Keratinocyte (primary cell): Measurements from ENCODE around the gene GFAP. TPM values are rescaled to one million over a fixed set of nuclear protein-coding genes. Genes with fewer than 3 reads are reported as not detected.

Experiments used
- DNase-seq: peaks from one replicate; pipeline ENCODE4 v3.0.0-alpha.2; 2011; ENCODE audit warnings: low read depth, missing footprints, low spot score
- FAIRE-seq: peaks from 2 replicates; lab custom pipeline; 2011; peaks lifted over from hg19 to GRCh38; lab: Jason Lieb, UNC
- H2AFZ ChIP-seq: 2 replicates; pipeline ENCODE4 v1.6.0; 2012; ENCODE audit warnings: low read length, control low read depth, inconsistent platforms; ENCODE audit not compliant: control insufficient read depth
- H3K27ac ChIP-seq: 2 replicates; pipeline ENCODE4 v1.5.1; 2011; ENCODE audit warnings: low read length; ENCODE audit not compliant: control insufficient read depth, insufficient read depth
- H3K27me3 ChIP-seq: 3 replicates; pipeline ENCODE4 v1.6.0; 2011; ENCODE audit warnings: low read length; ENCODE audit not compliant: control insufficient read depth, insufficient read depth; ENCODE audit errors: extremely low read depth
- H3K36me3 ChIP-seq, 2 experiments: 2 replicates in 1 of 2; 3 replicates in 1 of 2; pipeline ENCODE4 v1.5.1; 2011; ENCODE audit warnings: low read length in 2 of 2, mild to moderate bottlenecking in 1 of 2; ENCODE audit not compliant: control insufficient read depth in 2 of 2, insufficient read depth in 2 of 2; ENCODE audit errors: extremely low read depth in 1 of 2
- H3K4me1 ChIP-seq: 3 replicates; pipeline ENCODE4 v1.5.1; 2011; ENCODE audit warnings: low read length; ENCODE audit not compliant: control insufficient read depth, insufficient read depth; ENCODE audit errors: extremely low read depth
- H3K4me2 ChIP-seq: 3 replicates; pipeline ENCODE4 v1.6.0; 2011; ENCODE audit warnings: low read depth, low read length; ENCODE audit not compliant: control insufficient read depth, insufficient read depth; ENCODE audit errors: extremely low read depth
- H3K4me3 ChIP-seq, 3 experiments: fragments of 200-600 bp in 1 of 3; sonication (generic) in 1 of 3; 2 replicates in 2 of 3; 3 replicates in 1 of 3; pipeline ENCODE4 v1.5.1; 2011 to 2016; ENCODE audit warnings: low read length in 3 of 3, mild to moderate bottlenecking in 3 of 3, control low read depth in 2 of 3, inconsistent platforms in 1 of 3, low read depth in 1 of 3, mixed read lengths in 1 of 3, mixed run types in 1 of 3, moderate library complexity in 1 of 3; ENCODE audit not compliant: control insufficient read depth in 2 of 3, insufficient read depth in 2 of 3; ENCODE audit errors: extremely low read depth in 1 of 3
- H3K79me2 ChIP-seq: 2 replicates; pipeline ENCODE4 v1.6.0; 2012; ENCODE audit warnings: low read length; ENCODE audit not compliant: control insufficient read depth, insufficient read depth
- H3K9ac ChIP-seq: 3 replicates; pipeline ENCODE4 v1.6.0; 2011; ENCODE audit warnings: low read length; ENCODE audit not compliant: control insufficient read depth, insufficient read depth; ENCODE audit errors: extremely low read depth
- H3K9me1 ChIP-seq: 3 replicates; pipeline ENCODE4 v1.6.0; 2011; ENCODE audit warnings: low read length; ENCODE audit not compliant: control insufficient read depth, insufficient read depth; ENCODE audit errors: extremely low read depth
- H3K9me3 ChIP-seq: 2 replicates; pipeline ENCODE4 v1.5.1; 2012; ENCODE audit warnings: low read depth, low read length; ENCODE audit not compliant: control insufficient read depth
- H4K20me1 ChIP-seq: 3 replicates; pipeline ENCODE4 v1.6.0; 2011; ENCODE audit warnings: low read length; ENCODE audit not compliant: control insufficient read depth, insufficient read depth; ENCODE audit errors: extremely low read depth
- CTCF ChIP-seq, 3 experiments: IDR thresholded peaks in 1 of 3; conservative IDR thresholded peaks in 1 of 3; optimal IDR thresholded peaks in 1 of 3; 2 replicates in 2 of 3; 3 replicates in 1 of 3; pipeline versions ENCODE3 to v1.5.1; 2011; ENCODE audit warnings: low read length in 3 of 3, mild to moderate bottlenecking in 3 of 3, moderate library complexity in 2 of 3, control low read depth in 1 of 3, inconsistent platforms in 1 of 3; ENCODE audit not compliant: insufficient read depth in 2 of 3; ENCODE audit errors: extremely low read depth in 1 of 3
- EZH2 ChIP-seq: IDR thresholded peaks from one replicate; pipeline ENCODE4 v1.6.1; 2012; ENCODE audit warnings: inconsistent platforms, mild to moderate bottlenecking, low read length, moderate library complexity
- dilution Hi-C: fragments of 300-500 bp; cut with MboI; formaldehyde crosslinking; loops from one replicate; pipeline ENCODE4 v1.7.0; 2020; ENCODE audit warnings: low sequenced_read_pairs; ENCODE audit not compliant: extremely low pct_ligation_motif_present
- polyA plus RNA-seq, 5 experiments: library from polyadenylated mRNA; depleted of rRNA in 3 of 5; stranded (reverse) in 3 of 5; stranded (forward) in 1 of 5; unstranded in 1 of 5; fragments of >200 nt; gene quantifications; 1 replicate in 1 of 5; 2 replicates in 3 of 5; 3 replicates in 1 of 5; pipeline versions ENCODE4 v1.2.1 to v1.2.3, GENCODE V29; 2011 to 2012; ENCODE audit warnings: missing spikeins in 2 of 5, low read depth in 1 of 5, low replicate concordance in 1 of 5

GFAP gene
- polyA plus RNA-seq, 1 donor (not counting 4 experiments of a cell fraction or from before 2014, with no cell fraction given): 0.14 TPM

GRCh38 chr17:44956998-44957981 lies 42.0 kb upstream of the GFAP start:
- H3K4me3 ChIP-seq: no peak overlapping the region
- no peak for DNase-seq
- H3K36me3 ChIP-seq: no peaks in the 10 kb centered on the region
- H3K9ac ChIP-seq: no peak overlapping the region
- no peaks in the 10 kb centered on the region for H4K20me1 ChIP-seq
- H3K4me1 ChIP-seq: no peaks in the 10 kb centered on the region
- TF ChIP-seq CTCF (optimal IDR thresholded peaks at IDR 0.05 in 1 of 3, IDR thresholded peaks at IDR 0.05 in 1 of 3, conservative IDR thresholded peaks at IDR 0.05 in 1 of 3; ENCODE audit: extremely low read depth in 1 of 3, insufficient read depth in 2 of 3, low read length in 3 of 3) (no peak), EZH2 (no peak)
- FAIRE-seq: no peak
- H2AFZ ChIP-seq: no peak overlapping the region
- no peaks in the 10 kb centered on the region for H3K9me3 ChIP-seq
- H3K27me3 ChIP-seq: peaks cover 7% of the 10 kb centered on the region
- H3K79me2 ChIP-seq: no peaks in the 10 kb centered on the region
- H3K4me2 ChIP-seq: no peak overlapping the region
- dilution Hi-C loops: no loop called here
- no peaks in the 10 kb centered on the region for H3K9me1 ChIP-seq
- no peak overlapping the region for H3K27ac ChIP-seq

GRCh38 chr17:44955674-44956425 lies 40.5 kb upstream of the GFAP start:
- no peaks in the 10 kb centered on the region for H3K79me2 ChIP-seq
- FAIRE-seq (no peak), DNase-seq (no peak)
- dilution Hi-C loops: no loop called here
- no peaks in the 10 kb centered on the region for H3K9me1 ChIP-seq
- no peak overlapping the region for H3K9ac ChIP-seq
- H3K27ac ChIP-seq: no peak overlapping the region
- no peak overlapping the region for H3K4me3 ChIP-seq
- H3K9me3 ChIP-seq: no peaks in the 10 kb centered on the region
- TF ChIP-seq EZH2 (no peak), CTCF (optimal IDR thresholded peaks at IDR 0.05 in 1 of 3, IDR thresholded peaks at IDR 0.05 in 1 of 3, conservative IDR thresholded peaks at IDR 0.05 in 1 of 3; ENCODE audit: extremely low read depth in 1 of 3, insufficient read depth in 2 of 3, low read length in 3 of 3) (no peak)
- H4K20me1 ChIP-seq: no peaks in the 10 kb centered on the region
- peaks cover 7% of the 10 kb centered on the region for H3K27me3 ChIP-seq
- no peak overlapping the region for H3K4me2 ChIP-seq
- no peaks in the 10 kb centered on the region for H3K36me3 ChIP-seq
- H2AFZ ChIP-seq: no peak overlapping the region
- no peaks in the 10 kb centered on the region for H3K4me1 ChIP-seq
